ENCODE measurements around the gene FLT4.

- no peak for TF ChIP-seq CTCF (IDR thresholded peaks at IDR 0.05)
- no peak for TF ChIP-seq POLR2A (IDR thresholded peaks at IDR 0.05)
These were observed 47.6 kb downstream of the FLT4 start for GRCh38 chr5:180601591-180602480.
